ENCODE measurements around the gene PDE4C.
A peak's percentile ranks its signal among the peaks of the same experiment; 100 is the strongest.

PDE4C gene

DNA sequence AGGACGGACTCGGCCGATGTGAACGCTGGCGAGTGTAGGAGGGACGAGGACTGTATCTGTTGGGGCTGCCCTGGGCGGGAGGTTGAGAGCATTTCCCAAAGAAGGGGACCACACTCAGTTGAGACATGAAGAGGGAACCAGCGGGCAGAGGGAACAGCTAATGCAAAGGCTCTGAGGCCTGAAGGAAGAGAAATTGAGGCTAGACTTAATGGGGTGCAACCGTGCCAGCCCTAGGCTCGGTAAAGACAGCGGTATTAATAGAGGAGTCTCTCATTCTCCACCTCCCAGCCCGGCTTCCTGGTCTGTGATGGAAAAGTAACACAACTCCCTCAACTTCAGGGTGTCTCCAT is 32.1 kb downstream of the PDE4C start:
- ChIA-PET CTCF (interaction anchor here (0.6 to 0.9 kb wide), 2 partner anchors 10 to 15 kb away, joined by 3 read pairs; partner anchors contain the start of gene RAB3A), POLR2A (interaction anchor here (0.9 to 1.8 kb wide), 4 partner anchors 11 to 131 kb away, joined by 3 to 11 read pairs (median 4); partner anchors contain the start of genes JUND and RAB3A)
- DNase-seq (ENCODE audit: extremely low spot score), result no peak
- TF ChIP-seq LEF1 (IDR thresholded peaks at IDR 0.05; ENCODE audit: borderline replicate concordance) (no peak), SP1 (IDR thresholded peaks at IDR 0.05) (no peak), SUZ12 (IDR thresholded peaks at IDR 0.05) (no peak)

DNA sequence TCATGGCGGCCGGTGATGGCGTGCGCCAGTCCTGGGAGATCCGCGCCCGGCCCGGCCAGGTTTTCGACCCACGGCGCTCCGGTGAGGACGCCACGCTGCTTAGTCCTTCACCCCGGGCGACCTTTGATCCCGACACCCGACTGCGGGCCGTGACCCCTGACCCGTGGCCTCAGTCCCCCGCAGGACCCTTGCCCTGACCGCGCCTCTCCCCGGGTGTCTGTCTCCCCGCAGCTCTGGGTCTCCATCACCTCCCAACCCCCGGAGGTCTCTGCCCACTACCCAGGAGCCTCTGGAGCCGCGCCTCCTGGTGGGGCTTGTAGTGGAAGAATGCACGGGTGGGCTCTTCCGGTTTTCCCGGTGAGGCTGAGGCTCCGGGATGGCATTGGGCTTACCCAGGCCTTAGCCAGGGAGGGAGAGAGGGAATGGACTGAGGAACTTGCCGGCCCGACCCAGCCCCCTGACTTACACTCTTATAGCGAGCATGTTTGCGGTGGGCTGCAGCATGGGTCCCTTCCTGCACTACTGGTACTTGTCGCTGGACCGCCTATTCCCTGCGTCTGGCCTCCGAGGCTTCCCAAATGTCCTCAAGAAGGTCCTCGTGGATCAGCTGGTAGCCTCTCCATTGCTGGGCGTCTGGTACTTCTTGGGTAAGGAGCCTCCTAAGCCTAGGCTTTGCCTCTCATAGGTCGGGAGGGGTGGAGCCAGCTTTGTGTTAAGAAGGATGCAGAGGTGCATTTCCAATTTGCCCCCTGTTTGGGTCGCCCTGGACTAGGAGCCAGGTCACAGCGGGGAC is 32.7 kb downstream of the PDE4C start:
- no peak for TF ChIP-seq FOXA1 (IDR thresholded peaks at IDR 0.05)
- TF ChIP-seq SUZ12 (IDR thresholded peaks at IDR 0.05), result no peak
- no peak for TF ChIP-seq L3MBTL2 (conservative IDR thresholded peaks at IDR 0.05)
- TF ChIP-seq CTBP1 (IDR thresholded peaks at IDR 0.05; ENCODE audit: borderline replicate concordance), result no peak
- no peak for TF ChIP-seq ELF4 (IDR thresholded peaks at IDR 0.05)
- TF ChIP-seq FOXK2 (IDR thresholded peaks at IDR 0.05), result no peak
- TF ChIP-seq SP1 (IDR thresholded peaks at IDR 0.05), result no peak
- no peak for TF ChIP-seq FOXM1 (IDR thresholded peaks at IDR 0.05; ENCODE audit: borderline replicate concordance)
- no peak for TF ChIP-seq HDGF (IDR thresholded peaks at IDR 0.05; ENCODE audit: borderline replicate concordance)
- TF ChIP-seq NFRKB (IDR thresholded peaks at IDR 0.05), result no peak
- TF ChIP-seq, protein P1, sequence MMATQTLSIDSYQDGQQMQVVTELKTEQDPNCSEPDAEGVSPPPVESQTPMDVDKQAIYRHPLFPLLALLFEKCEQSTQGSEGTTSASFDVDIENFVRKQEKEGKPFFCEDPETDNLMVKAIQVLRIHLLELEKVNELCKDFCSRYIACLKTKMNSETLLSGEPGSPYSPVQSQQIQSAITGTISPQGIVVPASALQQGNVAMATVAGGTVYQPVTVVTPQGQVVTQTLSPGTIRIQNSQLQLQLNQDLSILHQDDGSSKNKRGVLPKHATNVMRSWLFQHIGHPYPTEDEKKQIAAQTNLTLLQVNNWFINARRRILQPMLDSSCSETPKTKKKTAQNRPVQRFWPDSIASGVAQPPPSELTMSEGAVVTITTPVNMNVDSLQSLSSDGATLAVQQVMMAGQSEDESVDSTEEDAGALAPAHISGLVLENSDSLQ (IDR thresholded peaks at IDR 0.05), result no peak
- POLR2A ChIA-PET, result interaction anchor here (0.7 to 2.6 kb wide), 15 partner anchors 10 to 261 kb away, joined by 3 to 16 read pairs (median 4); partner anchors contain the start of genes CCDC124, JUND and RAB3A
- DNase-seq (ENCODE audit: extremely low spot score), result no peak
- CTCF ChIA-PET, result interaction anchor here (0.6 to 1.7 kb wide), 3 partner anchors 82 to 207 kb away, joined by 3 to 5 read pairs (median 4); no protein-coding TSS in a partner anchor

DNA sequence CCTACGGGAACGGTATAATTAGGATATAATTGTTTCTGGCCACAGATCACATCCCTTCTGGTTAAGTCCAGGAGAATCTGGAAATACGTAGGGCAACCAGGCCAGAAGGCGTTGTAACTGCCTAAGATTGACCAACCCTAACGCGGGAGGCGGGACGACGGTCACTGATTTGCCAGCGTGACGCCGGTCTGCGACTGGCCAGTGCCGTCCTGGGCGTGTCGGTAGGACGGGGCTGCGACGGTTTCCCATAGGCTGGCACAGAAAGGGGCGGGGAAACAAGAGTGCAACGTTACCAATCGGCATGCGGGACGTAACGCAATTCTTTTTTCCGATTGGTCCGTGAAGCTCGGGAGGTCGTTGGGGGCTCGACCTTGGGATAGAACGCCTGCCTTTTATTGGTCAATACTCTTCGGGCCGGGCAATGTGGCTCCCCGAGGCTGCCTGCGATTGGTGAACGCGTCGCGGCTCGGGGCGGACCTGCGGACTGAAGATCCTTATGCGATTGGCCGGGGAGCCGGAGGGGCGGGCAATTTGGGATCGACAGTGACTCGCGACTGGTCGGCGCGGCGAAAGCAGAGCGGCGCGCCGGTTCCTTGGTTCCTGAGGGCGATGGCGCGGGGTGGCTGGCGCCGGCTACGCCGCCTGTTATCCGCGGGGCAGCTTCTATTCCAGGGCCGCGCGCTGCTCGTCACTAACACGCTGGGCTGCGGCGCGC is 33.4 kb downstream of the PDE4C start, which contains the start of gene MPV17L2:
MPV17L2 (plus strand) TSS at position 546 of the 715 bp plus-strand sequence; CDS start at position 610, 64 bp downstream.
- peak; percentile 89 for DNase-seq (ENCODE audit: extremely low spot score)
- POLR2A ChIA-PET, result interaction anchor here (0.7 to 2.6 kb wide), 14 partner anchors 9 to 260 kb away, joined by 3 to 16 read pairs (median 4); partner anchors contain the start of genes CCDC124 and JUND
- TF ChIP-seq ZNF384 (IDR thresholded peaks at IDR 0.05) (no peak), SUZ12 (IDR thresholded peaks at IDR 0.05) (no peak), HDGF (IDR thresholded peaks at IDR 0.05; ENCODE audit: borderline replicate concordance) (0 out of 2 replicates have a peak, but pooled peaks have one; percentile 51), NFRKB (IDR thresholded peaks at IDR 0.05) (no peak), FOXM1 (IDR thresholded peaks at IDR 0.05; ENCODE audit: borderline replicate concordance) (no peak), SP1 (IDR thresholded peaks at IDR 0.05) (peak; percentile 95), FOXK2 (IDR thresholded peaks at IDR 0.05) (no peak)
- TF ChIP-seq, protein P1 (IDR thresholded peaks at IDR 0.05), result no peak; the same call in 1 of the 2 replicates
- CTCF ChIA-PET, result interaction anchor here (0.6 to 1.7 kb wide), 5 partner anchors 60 to 208 kb away, joined by 3 to 5 read pairs (median 3); no protein-coding TSS in a partner anchor

DNA sequence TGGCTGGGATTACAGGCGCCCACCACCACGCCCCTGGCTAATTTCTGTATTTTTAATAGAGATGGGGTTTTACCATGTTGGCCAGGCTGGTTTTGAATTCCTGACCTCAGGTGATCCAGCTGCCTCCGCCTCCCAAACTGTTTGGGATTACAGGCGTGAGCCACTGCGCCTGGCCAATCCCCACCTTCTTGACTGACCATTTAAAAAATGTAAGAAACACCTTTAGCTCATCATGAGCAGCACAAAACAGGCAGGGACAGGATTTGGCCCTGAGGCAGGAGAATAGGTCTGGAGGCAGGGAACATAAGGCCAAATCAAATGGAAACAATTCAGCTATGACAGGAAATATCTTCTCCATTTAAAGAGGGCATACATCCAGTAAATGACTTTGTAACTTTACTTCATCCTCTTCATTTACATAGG is 34.6 kb downstream of the PDE4C start:
- ChIA-PET CTCF (interaction anchor here (0.6 to 1.7 kb wide), 9 partner anchors 8 to 399 kb away, joined by 3 to 5 read pairs (median 3); no protein-coding TSS in a partner anchor), POLR2A (interaction anchor here (0.6 to 2.6 kb wide), 9 partner anchors 8 to 235 kb away, joined by 3 to 16 read pairs (median 5); partner anchors contain the start of gene JUND)
- TF ChIP-seq CTBP1 (IDR thresholded peaks at IDR 0.05; ENCODE audit: borderline replicate concordance) (no peak), SP1 (IDR thresholded peaks at IDR 0.05) (no peak), FOXM1 (IDR thresholded peaks at IDR 0.05; ENCODE audit: borderline replicate concordance) (no peak), FOXA1 (IDR thresholded peaks at IDR 0.05) (no peak)
- DNase-seq (ENCODE audit: extremely low spot score), result no peak

DNA sequence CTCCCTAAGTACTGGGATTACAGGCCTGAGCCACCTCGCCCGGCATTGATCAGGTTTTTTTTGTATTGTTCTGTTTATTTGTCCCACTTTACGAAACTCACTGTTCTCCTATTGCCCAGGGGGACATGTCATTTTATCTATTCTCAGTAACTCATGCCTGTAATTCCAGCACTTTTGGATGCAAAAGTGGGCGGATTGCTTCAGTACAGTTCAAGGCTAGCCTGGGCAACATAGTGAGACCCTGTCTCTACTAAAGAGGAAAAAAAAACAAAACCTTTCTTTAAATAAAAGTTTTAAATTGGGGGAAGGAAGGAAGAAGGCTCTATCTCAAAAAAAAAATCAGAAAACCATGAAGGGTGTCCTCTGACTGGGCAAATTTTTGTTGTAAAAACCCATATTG is 36.0 kb downstream of the PDE4C start:
- TF ChIP-seq FOXA1 (IDR thresholded peaks at IDR 0.05), result no peak
- TF ChIP-seq, protein P1 (IDR thresholded peaks at IDR 0.05), result no peak
- TF ChIP-seq L3MBTL2 (conservative IDR thresholded peaks at IDR 0.05), result no peak
- TF ChIP-seq ZNF384 (IDR thresholded peaks at IDR 0.05), result no peak
- TF ChIP-seq FOXM1 (IDR thresholded peaks at IDR 0.05; ENCODE audit: borderline replicate concordance), result no peak
- no peak for TF ChIP-seq BHLHE40 (IDR thresholded peaks at IDR 0.05; ENCODE audit: borderline replicate concordance)
- no peak for TF ChIP-seq FOXK2 (IDR thresholded peaks at IDR 0.05)
- TF ChIP-seq SP1 (IDR thresholded peaks at IDR 0.05), result no peak
- no peak for TF ChIP-seq ELF4 (IDR thresholded peaks at IDR 0.05)
- TF ChIP-seq CTBP1 (IDR thresholded peaks at IDR 0.05; ENCODE audit: borderline replicate concordance), result no peak
- no peak for TF ChIP-seq NFRKB (IDR thresholded peaks at IDR 0.05)
- TF ChIP-seq ARNT (IDR thresholded peaks at IDR 0.05), result no peak
- no peak for TF ChIP-seq HDGF (IDR thresholded peaks at IDR 0.05; ENCODE audit: borderline replicate concordance)
- TF ChIP-seq TARDBP (IDR thresholded peaks at IDR 0.05), result no peak
- TF ChIP-seq SUZ12 (IDR thresholded peaks at IDR 0.05), result no peak
- TF ChIP-seq LEF1 (IDR thresholded peaks at IDR 0.05; ENCODE audit: borderline replicate concordance), result no peak
- DNase-seq (ENCODE audit: extremely low spot score), result no peak
- CTCF ChIA-PET, result no interaction called here
- POLR2A ChIA-PET, result interaction anchor here (0.7 to 1.7 kb wide), 2 partner anchors 16 to 91 kb away, joined by 3 to 5 read pairs; partner anchors contain the start of gene JUND

All from HEK293T (cell line).